ENCODE results near the gene RNF214.

GRCh38 chr11:117282956-117283355 is 50.5 kb downstream of the RNF214 start:
- TF ChIP-seq CTCF (IDR thresholded peaks at IDR 0.05; ENCODE audit: low read depth, low read length, poor library complexity, severe bottlenecking) (no peak), EZH2phosphoT487 (IDR thresholded peaks at IDR 0.05; ENCODE audit: borderline replicate concordance, low read length) (no peak)
